Common myeloid progenitor, CD34-positive (primary cell): ENCODE results near the gene MACROD1.

Experiments
- CTCF ChIA-PET: fragments of 350-600 bp; sonication (Branson Sonifier 250); formaldehyde crosslinking; loops from one replicate; lab custom pipeline; 2021; ENCODE audit warnings: antibody characterized with exemption; lab: Charles Lee
- POLR2A ChIA-PET: fragments of 350-600 bp; sonication (Branson Sonifier 250); formaldehyde crosslinking; loops from one replicate; lab custom pipeline; 2021; ENCODE audit warnings: antibody characterized with exemption; lab: Charles Lee
- DNase-seq, 3 donors: peaks; one replicate each; pipeline versions ENCODE4 v3.0.0 to v3.0.0-alpha.2; 2013
- H3K27ac ChIP-seq, 2 experiments: 1 replicate in 1 of 2; 2 replicates in 1 of 2; pipeline ENCODE4 v1.7.0; 2013; ENCODE audit warnings: inconsistent platforms in 2 of 2, low read length in 2 of 2, mild to moderate bottlenecking in 2 of 2, low read depth in 1 of 2, moderate library complexity in 1 of 2; ENCODE audit not compliant: severe bottlenecking in 2 of 2, insufficient read depth in 1 of 2, poor library complexity in 1 of 2
- H3K27me3 ChIP-seq, 5 experiments: replicated peaks in 2 of 5; 1 replicate in 3 of 5; 2 replicates in 2 of 5; pipeline versions ENCODE4 v1.6.1 to v1.7.0; 2013; ENCODE audit warnings: low read length in 4 of 5, mild to moderate bottlenecking in 2 of 5, moderate library complexity in 2 of 5, inconsistent platforms in 1 of 5; ENCODE audit not compliant: insufficient read depth in 5 of 5, control insufficient read depth in 4 of 5
- H3K36me3 ChIP-seq, 4 experiments: 1 replicate in 2 of 4; 2 replicates in 2 of 4; pipeline versions ENCODE4 v1.6.1 to v1.7.0; 2013; ENCODE audit warnings: low read length in 3 of 4, control low read depth in 1 of 4, mild to moderate bottlenecking in 1 of 4; ENCODE audit not compliant: control insufficient read depth in 4 of 4, insufficient read depth in 4 of 4
- H3K4me1 ChIP-seq, 4 experiments: 1 replicate in 3 of 4; 2 replicates in 1 of 4; pipeline versions ENCODE4 v1.6.1 to v1.7.1; 2013; ENCODE audit warnings: low read length in 3 of 4, mild to moderate bottlenecking in 3 of 4, control low read depth in 1 of 4, inconsistent platforms in 1 of 4, moderate library complexity in 1 of 4; ENCODE audit not compliant: control insufficient read depth in 4 of 4, insufficient read depth in 4 of 4; ENCODE audit errors: control extremely low read depth in 1 of 4
- H3K4me3 ChIP-seq, 7 experiments: 1 replicate in 4 of 7; 2 replicates in 3 of 7; pipeline versions ENCODE4 v1.5.1 to v1.7.0; 2013; ENCODE audit warnings: mild to moderate bottlenecking in 7 of 7, low read length in 6 of 7, moderate library complexity in 6 of 7, inconsistent platforms in 2 of 7, low read depth in 2 of 7, control low read depth in 1 of 7; ENCODE audit not compliant: insufficient read depth in 4 of 7, control insufficient read depth in 1 of 7; ENCODE audit errors: extremely low read depth in 1 of 7
- H3K9me3 ChIP-seq, 5 experiments: 1 replicate in 4 of 5; 2 replicates in 1 of 5; pipeline versions ENCODE4 v1.6.1 to v1.7.1; 2013; ENCODE audit warnings: low read length in 4 of 5, mild to moderate bottlenecking in 2 of 5, inconsistent platforms in 1 of 5, low read depth in 1 of 5, moderate library complexity in 1 of 5; ENCODE audit not compliant: control insufficient read depth in 4 of 5, insufficient read depth in 2 of 5; ENCODE audit errors: control extremely low read depth in 1 of 5
- WGBS: methylation state at CpG from one replicate; pipeline ENCODE4 v1.1.5; 2013; ENCODE audit not compliant: insufficient coverage; 5-methylcytosine and 5-hydroxymethylcytosine counted together

MACROD1 gene

GRCh38 chr11:64208086-64208795 lies 42.3 kb upstream of the MACROD1 start:
- no peaks in the 10 kb centered on the region for H3K27me3 ChIP-seq
- H3K27ac ChIP-seq: peak overlapping the region; percentile 89 to 95
- peak overlapping the region; percentile 36 to 94 (median 84) for H3K4me3 ChIP-seq
- peaks cover 9 to 58% (median 41%) of the 10 kb centered on the region in 4 experiments for H3K36me3 ChIP-seq
- peaks cover 5 to 55% (median 53%) of the 10 kb centered on the region in 4 experiments for H3K4me1 ChIP-seq
- CTCF ChIA-PET: interaction anchor here (1.1 to 15.6 kb wide), 9 partner anchors 12 to 123 kb away, joined by 5 to 321 read pairs (median 58); partner anchors contain the start of genes CATSPERZ, DNAJC4, ESRRA and FKBP2
- no peak for DNase-seq
- no peaks in the 10 kb centered on the region for H3K9me3 ChIP-seq
- POLR2A ChIA-PET: interaction anchor here (0.6 to 5.9 kb wide), 11 partner anchors 9 to 109 kb away, joined by 3 to 74 read pairs (median 20); partner anchors contain the start of genes DNAJC4, ESRRA, FKBP2 and NUDT22
- WGBS: 45% methylated on average over 20 of the region's 23 CpGs

- DNase-seq: peak; percentile 91 to 98 (median 96)
- Histone ChIP-seq H3K4me1 (peaks cover 5 to 55% (median 53%) of the 10 kb centered on the region in 4 experiments), H3K9me3 (no peaks in the 10 kb centered on the region), H3K4me3 (peak overlapping the region; percentile 48 to 94 (median 84)), H3K36me3 (peaks cover 12 to 63% (median 45%) of the 10 kb centered on the region in 4 experiments), H3K27ac (peak overlapping the region; percentile 89 to 95), H3K27me3 (no peaks in the 10 kb centered on the region)
- CTCF ChIA-PET: interaction anchor here (1.1 to 15.6 kb wide), 17 partner anchors 13 to 151 kb away, joined by 3 to 321 read pairs (median 15); partner anchors contain the start of genes CATSPERZ, DNAJC4, ESRRA and FKBP2
- WGBS: 0% methylated on average over 20 of the region's 30 CpGs
- POLR2A ChIA-PET: interaction anchor here (0.6 to 5.9 kb wide), 11 partner anchors 10 to 110 kb away, joined by 3 to 74 read pairs (median 20); partner anchors contain the start of genes DNAJC4, ESRRA, FKBP2 and NUDT22
Observed at GRCh38 chr11:64207256-64208085, 41.6 kb upstream of the MACROD1 start.

- peaks cover 5 to 55% (median 53%) of the 10 kb centered on the region in 4 experiments for H3K4me1 ChIP-seq
- ChIA-PET CTCF (interaction anchor here (0.6 to 15.6 kb wide), 23 partner anchors 11 to 205 kb away, joined by 3 to 321 read pairs (median 10); partner anchors contain the start of genes CATSPERZ, DNAJC4, ESRRA and FKBP2), POLR2A (interaction anchor here (0.7 to 5.9 kb wide), 14 partner anchors 10 to 111 kb away, joined by 3 to 74 read pairs (median 16); partner anchors contain the start of genes DNAJC4, ESRRA, FKBP2 and NUDT22)
- under 1% methylated on average over 22 of the region's 27 CpGs for WGBS
- peak within 1 kb of the TSS; percentile 48 to 94 (median 84) for H3K4me3 ChIP-seq
- DNase-seq: peak; percentile 82 to 95 (median 93)
- peaks cover 6 to 61% (median 42%) of the 10 kb centered on the region in 4 experiments for H3K36me3 ChIP-seq
- no peaks in the 10 kb centered on the region for H3K27me3 ChIP-seq
- no peaks in the 10 kb centered on the region for H3K9me3 ChIP-seq
- H3K27ac ChIP-seq: peak within 1 kb of the TSS; percentile 89 to 95
Observed at GRCh38 chr11:64206457-64207255, 40.7 kb upstream of the MACROD1 start, which contains the start of gene FERMT3. TSS of gene FERMT3 (plus strand) at chr11:64206721. CDS start at chr11:64207365, 644 bp downstream.

- Histone ChIP-seq H3K36me3 (peaks cover 8 to 59% (median 40%) of the 10 kb centered on the region in 4 experiments), H3K9me3 (no peaks in the 10 kb centered on the region), H3K27me3 (no peaks in the 10 kb centered on the region), H3K27ac (no peak overlapping the region), H3K4me3 (peak overlapping the region in 1 of 7 experiments; percentile 1), H3K4me1 (peaks cover 5 to 55% (median 53%) of the 10 kb centered on the region in 4 experiments)
- WGBS: 0% methylated on average over 2 of the region's 7 CpGs
- ChIA-PET CTCF (interaction anchor here (0.6 to 15.6 kb wide), 25 partner anchors 8 to 154 kb away, joined by 3 to 321 read pairs (median 10); partner anchors contain the start of genes CATSPERZ, DNAJC4, ESRRA and FKBP2), POLR2A (interaction anchor here (0.7 to 5.9 kb wide), 7 partner anchors 13 to 1628 kb away, joined by 3 to 74 read pairs (median 6); partner anchors contain the start of genes FKBP2 and PPP1R14B)
- peak; percentile 95 to 98 (median 96) for DNase-seq
Observed at GRCh38 chr11:64204464-64204989, 38.6 kb upstream of the MACROD1 start.

- H3K4me3 ChIP-seq: no peak overlapping the region
- no peaks in the 10 kb centered on the region for H3K9me3 ChIP-seq
- WGBS: 98% methylated on average over 8 of the region's 16 CpGs
- no peaks in the 10 kb centered on the region for H3K27me3 ChIP-seq
- no peak for DNase-seq
- peaks cover 5 to 51% (median 51%) of the 10 kb centered on the region in 4 experiments for H3K4me1 ChIP-seq
- peaks cover 8 to 54% (median 38%) of the 10 kb centered on the region in 4 experiments for H3K36me3 ChIP-seq
- ChIA-PET POLR2A (interaction anchor here (1.0 to 5.9 kb wide), 5 partner anchors 13 to 100 kb away, joined by 3 to 74 read pairs (median 28); partner anchors contain the start of genes FKBP2 and PPP1R14B), CTCF (interaction anchor here (0.6 to 15.6 kb wide), 19 partner anchors 8 to 151 kb away, joined by 3 to 321 read pairs (median 10); partner anchors contain the start of genes CATSPERZ, DNAJC4, ESRRA and FKBP2)
- H3K27ac ChIP-seq: no peak overlapping the region
Observed at GRCh38 chr11:64204080-64204440, 38.1 kb upstream of the MACROD1 start.
